Loucy (cell line): ENCODE measurements around the gene RAC3.

ENCODE experiments used
- H2AFZ ChIP-seq: fragments of 200-600 bp; sonication (generic); 2 replicates; pipeline ENCODE4 v1.6.0; 2016; ENCODE audit warnings: antibody characterized with exemption, mild to moderate bottlenecking, low read length, moderate library complexity
- H3F3A ChIP-seq: fragments of 200-600 bp; 2 replicates; pipeline ENCODE4 v1.6.0; 2016; ENCODE audit warnings: antibody characterized with exemption, low read depth, mild to moderate bottlenecking
- H3K27me3 ChIP-seq: fragments of 200-600 bp; sonication (generic); 2 replicates; pipeline ENCODE4 v1.6.1; 2014; ENCODE audit warnings: low read length, mild to moderate bottlenecking; ENCODE audit not compliant: insufficient read depth, poor library complexity, severe bottlenecking
- H3K36me3 ChIP-seq: fragments of 200-600 bp; sonication (generic); 2 replicates; pipeline ENCODE4 v1.6.1; 2016; ENCODE audit warnings: low read length; ENCODE audit not compliant: insufficient read depth
- H3K4me1 ChIP-seq: fragments of 200-600 bp; sonication (generic); 2 replicates; pipeline ENCODE4 v1.5.1; 2014; ENCODE audit warnings: low read length, mild to moderate bottlenecking; ENCODE audit not compliant: insufficient read depth, poor library complexity, severe bottlenecking
- H3K4me2 ChIP-seq: fragments of 200-600 bp; sonication (generic); 2 replicates; pipeline ENCODE4 v1.6.0; 2014; ENCODE audit warnings: antibody characterized with exemption, low read length, low read depth, mild to moderate bottlenecking; ENCODE audit not compliant: poor library complexity, severe bottlenecking
- H3K4me3 ChIP-seq: fragments of 200-600 bp; sonication (generic); 2 replicates; pipeline ENCODE4 v1.5.1; 2014; ENCODE audit warnings: low read length, mild to moderate bottlenecking, mixed read lengths; ENCODE audit not compliant: poor library complexity, severe bottlenecking
- H3K79me2 ChIP-seq: fragments of 200-600 bp; sonication (generic); 2 replicates; pipeline ENCODE4 v1.6.1; 2014; ENCODE audit warnings: low read length; ENCODE audit not compliant: insufficient read depth
- H3K9ac ChIP-seq: fragments of 200-600 bp; sonication (generic); 2 replicates; pipeline ENCODE4 v1.6.0; 2014; ENCODE audit warnings: mild to moderate bottlenecking, low read depth, low read length, moderate library complexity; ENCODE audit not compliant: poor library complexity, severe bottlenecking
- H3K9me2 ChIP-seq: fragments of 200-600 bp; sonication (generic); replicated peaks from 2 replicates; pipeline ENCODE4 v1.6.1; 2016; ENCODE audit warnings: low read depth, low read length, mixed read lengths
- H3K9me3 ChIP-seq: fragments of 200-600 bp; sonication (generic); 2 replicates; pipeline ENCODE4 v1.6.1; 2014; ENCODE audit warnings: mild to moderate bottlenecking, antibody characterized with exemption, low read length, low read depth; ENCODE audit not compliant: insufficient read depth
- H4K20me1 ChIP-seq: fragments of 200-600 bp; sonication (generic); 2 replicates; pipeline ENCODE4 v1.6.0; 2014; ENCODE audit warnings: antibody characterized with exemption, low read length, mild to moderate bottlenecking; ENCODE audit not compliant: insufficient read depth, poor library complexity, severe bottlenecking
- CTCF ChIP-seq: fragments of 200-600 bp; sonication (generic); conservative IDR thresholded peaks from 2 replicates; pipeline ENCODE4 v1.5.1; 2014; ENCODE audit warnings: mild to moderate bottlenecking, antibody characterized with exemption, low read length
- EZH2phosphoT487 ChIP-seq: fragments of 200-600 bp; IDR thresholded peaks from 2 replicates; pipeline ENCODE4 v1.6.1; 2018; ENCODE audit warnings: antibody characterized with exemption, mild to moderate bottlenecking, moderate library complexity, borderline replicate concordance

RAC3 gene

GRCh38 chr17:82043507-82043906 lies 12.0 kb downstream of the RAC3 start:
- Histone ChIP-seq H3K9me3 (no peaks in the 10 kb centered on the region), H3K27me3 (no peaks in the 10 kb centered on the region), H3K4me1 (no peaks in the 10 kb centered on the region), H3K4me3 (no peak overlapping the region), H3K4me2 (no peak overlapping the region), H3K9me2 (no peaks in the 10 kb centered on the region), H3K79me2 (no peaks in the 10 kb centered on the region), H4K20me1 (no peaks in the 10 kb centered on the region), H2AFZ (no peak overlapping the region), H3K36me3 (no peaks in the 10 kb centered on the region), H3K9ac (no peak overlapping the region), H3F3A (no peaks in the 10 kb centered on the region)
- TF ChIP-seq CTCF (no peak), EZH2phosphoT487 (no peak)

- Histone ChIP-seq H4K20me1 (no peaks in the 10 kb centered on the region), H3K79me2 (peaks cover 5% of the 10 kb centered on the region; the same call in 1 of the 2 replicates), H3K27me3 (no peaks in the 10 kb centered on the region), H3K4me2 (no peak overlapping the region), H3K4me1 (peaks cover 6% of the 10 kb centered on the region), H2AFZ (no peak overlapping the region), H3K9me2 (no peaks in the 10 kb centered on the region), H3K9ac (no peak overlapping the region), H3K36me3 (no peaks in the 10 kb centered on the region), H3K9me3 (no peaks in the 10 kb centered on the region), H3F3A (no peaks in the 10 kb centered on the region), H3K4me3 (no peak overlapping the region)
- TF ChIP-seq EZH2phosphoT487, result no peak
- TF ChIP-seq CTCF, result no peak
Measured at GRCh38 chr17:82045936-82046484, 14.5 kb downstream of the RAC3 start.

GRCh38 chr17:82046903-82047302 lies 15.4 kb downstream of the RAC3 start:
- Histone ChIP-seq H3K4me3 (no peak overlapping the region), H3K4me2 (no peak overlapping the region), H3F3A (no peaks in the 10 kb centered on the region), H3K9me2 (no peaks in the 10 kb centered on the region), H3K79me2 (peaks cover 8% of the 10 kb centered on the region), H3K9ac (no peak overlapping the region), H3K9me3 (no peaks in the 10 kb centered on the region), H3K36me3 (no peaks in the 10 kb centered on the region), H3K27me3 (no peaks in the 10 kb centered on the region), H4K20me1 (no peaks in the 10 kb centered on the region), H2AFZ (no peak overlapping the region), H3K4me1 (peaks cover 6% of the 10 kb centered on the region)
- no peak for TF ChIP-seq EZH2phosphoT487
- no peak for TF ChIP-seq CTCF
